BE2C (cell line): ENCODE measurements around the gene ZNF230.
A peak's percentile ranks its signal among the peaks of the same experiment; 100 is the strongest.

ENCODE experiments used
- DNase-seq: peaks from one replicate; pipeline ENCODE4 v3.0.0-alpha.2; 2020
- H3K27me3 ChIP-seq: fragments of 250-450 bp; sonication (Bioruptor Pico); 2 replicates; pipeline ENCODE4 v1.5.1; 2020; ENCODE audit warnings: mild to moderate bottlenecking
- H3K36me3 ChIP-seq: fragments of 250-450 bp; sonication (Bioruptor Pico); 2 replicates; pipeline ENCODE4 v1.5.1; 2020; ENCODE audit warnings: mild to moderate bottlenecking
- H3K4me1 ChIP-seq: fragments of 250-450 bp; sonication (Bioruptor Pico); 2 replicates; pipeline ENCODE4 v1.5.1; 2020
- H3K4me3 ChIP-seq: 2 replicates; pipeline ENCODE4 v1.5.1; 2011; ENCODE audit warnings: low read depth, low read length
- H3K9me3 ChIP-seq: fragments of 250-450 bp; sonication (Bioruptor Pico); 2 replicates; pipeline ENCODE4 v1.5.1; 2020
- CTCF ChIP-seq: IDR thresholded peaks from 2 replicates; pipeline ENCODE4 v1.5.1; 2012; ENCODE audit warnings: mild to moderate bottlenecking, low read depth, low read length

ZNF230 gene

GRCh38 chr19:43976732-43977131 is 26.0 kb upstream of the ZNF230 start:
- DNase-seq: no peak
- no peak for TF ChIP-seq CTCF
- no peaks in the 10 kb centered on the region; the same call in 1 of the 2 replicates for H3K9me3 ChIP-seq
- no peaks in the 10 kb centered on the region for H3K4me1 ChIP-seq
- H3K27me3 ChIP-seq: no peaks in the 10 kb centered on the region
- H3K4me3 ChIP-seq: no peak overlapping the region
- H3K36me3 ChIP-seq: no peaks in the 10 kb centered on the region

DNA sequence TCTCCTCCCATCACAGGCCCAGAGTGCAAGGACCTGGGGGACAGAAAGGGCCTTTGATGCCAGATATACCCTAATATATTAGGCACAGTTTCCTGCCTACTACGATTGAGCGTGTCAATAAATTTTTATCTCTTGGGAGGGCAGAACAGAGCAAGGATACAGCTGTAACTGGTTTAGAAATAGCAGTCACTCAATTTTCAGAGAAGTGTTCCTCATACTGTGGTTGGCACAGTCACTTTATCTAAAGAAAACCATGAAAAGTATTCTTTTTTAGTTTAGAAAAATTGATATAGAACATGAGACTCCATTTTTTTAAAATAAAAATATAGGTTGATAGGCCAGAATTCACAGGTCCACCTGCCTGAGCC is 19.2 kb upstream of the ZNF230 start:
- no peaks in the 10 kb centered on the region for H3K9me3 ChIP-seq
- no peaks in the 10 kb centered on the region for H3K27me3 ChIP-seq
- no peak for DNase-seq
- TF ChIP-seq CTCF: no peak
- no peaks in the 10 kb centered on the region for H3K36me3 ChIP-seq
- peak overlapping the region; percentile 67 for H3K4me3 ChIP-seq
- H3K4me1 ChIP-seq: no peaks in the 10 kb centered on the region

DNA sequence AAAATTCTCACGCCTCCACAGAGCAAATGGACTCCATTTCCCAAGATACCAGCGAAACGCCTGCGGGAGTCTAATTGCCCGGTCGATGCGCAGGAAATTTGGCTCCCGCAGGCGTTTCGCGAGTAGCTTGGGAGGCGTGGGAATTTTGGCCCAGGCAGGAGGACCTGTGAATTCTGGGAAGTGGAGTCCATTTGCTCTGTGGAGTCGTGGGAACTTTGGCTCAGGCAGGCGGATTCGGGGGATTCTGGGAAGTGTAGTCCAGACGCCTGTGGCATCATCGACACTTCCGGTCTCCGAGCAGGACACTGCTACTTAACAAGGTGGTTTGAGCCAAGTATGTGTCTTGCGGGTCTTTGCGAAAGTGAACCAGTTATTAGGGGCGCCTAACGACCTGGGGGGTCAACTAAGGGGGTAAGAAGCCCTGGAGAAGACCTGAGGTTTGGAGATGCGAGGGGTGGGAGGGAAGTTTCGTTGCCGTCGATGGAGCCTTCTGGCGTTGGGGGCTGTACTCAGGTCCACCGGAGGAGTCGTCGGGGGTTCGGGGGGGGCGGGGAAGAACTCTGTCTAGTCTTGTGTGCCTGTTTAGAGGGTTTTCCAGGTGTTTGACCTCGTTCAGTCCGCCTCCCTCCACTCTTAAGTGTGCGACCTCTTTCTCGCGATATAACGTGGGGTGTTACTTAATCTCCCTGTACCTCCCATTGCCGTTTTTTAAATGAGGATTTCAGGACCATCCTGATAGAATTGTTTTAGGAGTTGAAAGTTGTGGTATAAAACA is 18.7 kb upstream of the ZNF230 start, which contains the start of gene ZNF155:
ZNF155 (plus strand) TSS at position 277 of the 775 bp plus-strand sequence. CDS start 4,356 bp downstream, outside the sequence.
- TF ChIP-seq CTCF: no peak
- DNase-seq: peak; percentile 92
- Histone ChIP-seq H3K9me3 (no peaks in the 10 kb centered on the region), H3K27me3 (no peaks in the 10 kb centered on the region), H3K36me3 (no peaks in the 10 kb centered on the region), H3K4me3 (peak within 1 kb of the TSS; percentile 67), H3K4me1 (no peaks in the 10 kb centered on the region)

- H3K4me1 ChIP-seq: no peaks in the 10 kb centered on the region
- no peak for TF ChIP-seq CTCF
- no peak for DNase-seq
- no peaks in the 10 kb centered on the region for H3K27me3 ChIP-seq
- no peaks in the 10 kb centered on the region for H3K9me3 ChIP-seq
- no peaks in the 10 kb centered on the region for H3K36me3 ChIP-seq
- H3K4me3 ChIP-seq: peak overlapping the region; percentile 67
Observed at GRCh38 chr19:43984687-43985000, 18.1 kb upstream of the ZNF230 start.

- peaks cover 21% of the 10 kb centered on the region for H3K36me3 ChIP-seq
- no peak for DNase-seq
- no peak overlapping the region for H3K4me3 ChIP-seq
- H3K9me3 ChIP-seq: no peaks in the 10 kb centered on the region
- no peak for TF ChIP-seq CTCF
- no peaks in the 10 kb centered on the region for H3K4me1 ChIP-seq
- no peaks in the 10 kb centered on the region for H3K27me3 ChIP-seq
Observed at GRCh38 chr19:43997631-43998290, 5.0 kb upstream of the ZNF230 start.

GRCh38 chr19:44002212-44002565 is 568 bp upstream of the ZNF230 start:
- H3K27me3 ChIP-seq: no peaks in the 10 kb centered on the region
- H3K9me3 ChIP-seq: no peaks in the 10 kb centered on the region
- peak overlapping the region; percentile 91 for H3K4me3 ChIP-seq
- H3K4me1 ChIP-seq: no peaks in the 10 kb centered on the region
- H3K36me3 ChIP-seq: no peaks in the 10 kb centered on the region
- TF ChIP-seq CTCF: no peak
- DNase-seq: no peak
